Activated T-cell treated with anti-CD3 and anti-CD28 coated beads, Interleukin-2, amount 50 U/mL, for 24 hours (primary cell): ENCODE results near the gene VPS51.

Experiments
- DNase-seq: peaks from one replicate; pipeline ENCODE4 v3.0.0-alpha.2; 2020
- H3K27ac Mint-ChIP-seq: 2 replicates; pipeline ENCODE4 v1.8.0; 2020; ENCODE audit warnings: mild to moderate bottlenecking, mixed read lengths
- H3K27me3 Mint-ChIP-seq: 2 replicates; pipeline ENCODE4 v1.8.0; 2020; ENCODE audit warnings: mixed read lengths
- H3K36me3 Mint-ChIP-seq: 2 replicates; pipeline ENCODE4 v1.8.0; 2020; ENCODE audit warnings: low read depth, mixed read lengths
- H3K4me1 Mint-ChIP-seq: 2 replicates; pipeline ENCODE4 v1.8.0; 2020; ENCODE audit warnings: low read depth, mixed read lengths
- H3K4me3 Mint-ChIP-seq: 2 replicates; pipeline ENCODE4 v1.8.0; 2020; ENCODE audit warnings: mild to moderate bottlenecking, moderate library complexity, mixed read lengths
- H3K9me3 Mint-ChIP-seq: 2 replicates; pipeline ENCODE4 v1.8.0; 2020; ENCODE audit warnings: mixed read lengths

VPS51 gene

GRCh38 chr11:65085446-65085845 is 10.6 kb upstream of the VPS51 start:
- H3K27ac Mint-ChIP-seq: peak overlapping the region; percentile 99
- H3K9me3 Mint-ChIP-seq: no peaks in the 10 kb centered on the region
- peak overlapping the region; percentile 99 for H3K4me3 Mint-ChIP-seq
- no peaks in the 10 kb centered on the region for H3K27me3 Mint-ChIP-seq
- peaks cover 37% of the 10 kb centered on the region for H3K4me1 Mint-ChIP-seq
- no peak for DNase-seq
- peaks cover 91% of the 10 kb centered on the region for H3K36me3 Mint-ChIP-seq

- H3K27ac Mint-ChIP-seq: no peak overlapping the region
- no peaks in the 10 kb centered on the region for H3K9me3 Mint-ChIP-seq
- no peak overlapping the region for H3K4me3 Mint-ChIP-seq
- DNase-seq: no peak
- peaks cover 79% of the 10 kb centered on the region for H3K36me3 Mint-ChIP-seq
- H3K4me1 Mint-ChIP-seq: peaks cover 28% of the 10 kb centered on the region
- no peaks in the 10 kb centered on the region for H3K27me3 Mint-ChIP-seq
Observed at GRCh38 chr11:65086809-65087208, 9.2 kb upstream of the VPS51 start.

- Mint-ChIP-seq H3K9me3 (no peaks in the 10 kb centered on the region), H3K4me1 (peaks cover 25% of the 10 kb centered on the region), H3K36me3 (peaks cover 75% of the 10 kb centered on the region), H3K27me3 (no peaks in the 10 kb centered on the region), H3K4me3 (no peak overlapping the region), H3K27ac (peak overlapping the region; percentile 33)
- DNase-seq: no peak
Observed at GRCh38 chr11:65087216-65087615, 8.8 kb upstream of the VPS51 start.

GRCh38 chr11:65087827-65088226 is 8.2 kb upstream of the VPS51 start:
- no peaks in the 10 kb centered on the region for H3K9me3 Mint-ChIP-seq
- H3K36me3 Mint-ChIP-seq: peaks cover 69% of the 10 kb centered on the region
- H3K27ac Mint-ChIP-seq: no peak overlapping the region
- H3K27me3 Mint-ChIP-seq: no peaks in the 10 kb centered on the region
- peaks cover 20% of the 10 kb centered on the region for H3K4me1 Mint-ChIP-seq
- no peak overlapping the region for H3K4me3 Mint-ChIP-seq
- no peak for DNase-seq

DNA sequence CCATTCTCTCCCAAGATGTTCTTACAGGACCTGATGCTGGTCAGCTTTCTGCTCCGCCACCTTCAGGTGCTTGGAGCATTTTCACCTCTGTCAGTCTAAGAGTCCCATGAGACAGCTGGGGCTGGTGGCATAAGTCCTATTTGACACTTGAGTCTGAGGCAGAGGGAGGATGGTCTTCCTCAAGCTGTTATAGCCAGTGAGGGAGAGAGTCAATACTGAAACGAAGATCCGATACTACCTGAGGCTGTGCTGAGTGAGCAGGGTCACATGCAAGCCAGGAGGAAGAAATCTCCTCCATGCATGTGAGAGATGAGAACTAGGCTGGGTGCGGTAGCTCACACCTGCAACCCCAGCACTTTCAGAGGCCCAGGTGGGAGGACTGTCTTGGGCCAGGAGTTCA is 6.4 kb upstream of the VPS51 start:
- Mint-ChIP-seq H3K27ac (no peak overlapping the region), H3K9me3 (no peaks in the 10 kb centered on the region), H3K36me3 (peaks cover 51% of the 10 kb centered on the region), H3K4me3 (no peak overlapping the region), H3K27me3 (no peaks in the 10 kb centered on the region), H3K4me1 (peaks cover 13% of the 10 kb centered on the region)
- DNase-seq: no peak

GRCh38 chr11:65090628-65091027 is 5.4 kb upstream of the VPS51 start:
- Mint-ChIP-seq H3K36me3 (peaks cover 44% of the 10 kb centered on the region), H3K27me3 (no peaks in the 10 kb centered on the region), H3K4me1 (peaks cover 5% of the 10 kb centered on the region), H3K27ac (peak overlapping the region; percentile 19), H3K9me3 (no peaks in the 10 kb centered on the region), H3K4me3 (no peak overlapping the region)
- DNase-seq: no peak

GRCh38 chr11:65095427-65095826 is 587 bp upstream of the VPS51 start:
- no peak for DNase-seq
- Mint-ChIP-seq H3K27ac (peak overlapping the region; percentile 96), H3K9me3 (no peaks in the 10 kb centered on the region), H3K27me3 (no peaks in the 10 kb centered on the region), H3K4me1 (peaks cover 21% of the 10 kb centered on the region), H3K36me3 (peaks cover 30% of the 10 kb centered on the region), H3K4me3 (peak overlapping the region; percentile 92)

- Mint-ChIP-seq H3K27me3 (no peaks in the 10 kb centered on the region), H3K9me3 (no peaks in the 10 kb centered on the region), H3K36me3 (peaks cover 36% of the 10 kb centered on the region), H3K4me3 (peak overlapping the region; percentile 92), H3K4me1 (peaks cover 21% of the 10 kb centered on the region), H3K27ac (peak overlapping the region; percentile 96)
- no peak for DNase-seq
Observed at GRCh38 chr11:65096926-65097325, 912 bp downstream of the VPS51 start.

DNA sequence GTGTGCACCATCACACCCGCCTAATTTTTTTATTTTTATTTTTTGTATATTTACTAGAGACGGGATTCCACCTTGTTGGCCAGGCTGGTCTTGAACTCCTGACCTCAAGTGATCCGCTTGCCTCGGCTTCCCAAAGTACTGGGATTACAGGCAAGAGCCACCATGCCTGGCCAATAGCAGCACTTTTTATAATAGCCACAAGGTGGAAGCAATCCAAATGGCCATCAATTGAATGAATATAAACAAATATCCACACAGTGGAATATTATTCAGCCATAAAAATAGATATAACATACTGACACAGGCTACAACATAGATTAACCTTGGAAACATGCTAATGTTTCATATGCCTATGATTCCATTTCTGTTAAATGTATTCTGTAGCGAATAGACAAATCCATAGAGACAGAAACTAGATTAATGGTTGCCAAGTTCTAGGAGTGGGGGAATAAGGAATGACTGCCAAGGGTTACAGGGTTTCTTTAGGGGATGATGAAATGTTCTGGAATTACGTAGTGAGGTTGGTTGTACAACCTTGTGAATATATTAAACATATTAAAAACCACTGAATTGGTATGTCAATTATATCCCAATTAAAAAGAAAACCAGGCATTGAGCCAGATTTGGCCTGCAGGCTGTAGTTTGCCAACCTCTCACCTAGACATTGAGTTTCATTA is 4.8 kb downstream of the VPS51 start:
- Mint-ChIP-seq H3K4me3 (no peak overlapping the region), H3K4me1 (peaks cover 29% of the 10 kb centered on the region), H3K9me3 (no peaks in the 10 kb centered on the region), H3K27ac (no peak overlapping the region), H3K27me3 (no peaks in the 10 kb centered on the region), H3K36me3 (peaks cover 73% of the 10 kb centered on the region)
- no peak for DNase-seq

GRCh38 chr11:65102142-65103095 is 6.4 kb downstream of the VPS51 start:
- H3K36me3 Mint-ChIP-seq: peaks cover 76% of the 10 kb centered on the region
- peak overlapping the region; percentile 18 for H3K27ac Mint-ChIP-seq
- no peaks in the 10 kb centered on the region for H3K27me3 Mint-ChIP-seq
- DNase-seq: no peak
- H3K4me1 Mint-ChIP-seq: peaks cover 24% of the 10 kb centered on the region
- H3K9me3 Mint-ChIP-seq: no peaks in the 10 kb centered on the region
- no peak overlapping the region for H3K4me3 Mint-ChIP-seq

DNA sequence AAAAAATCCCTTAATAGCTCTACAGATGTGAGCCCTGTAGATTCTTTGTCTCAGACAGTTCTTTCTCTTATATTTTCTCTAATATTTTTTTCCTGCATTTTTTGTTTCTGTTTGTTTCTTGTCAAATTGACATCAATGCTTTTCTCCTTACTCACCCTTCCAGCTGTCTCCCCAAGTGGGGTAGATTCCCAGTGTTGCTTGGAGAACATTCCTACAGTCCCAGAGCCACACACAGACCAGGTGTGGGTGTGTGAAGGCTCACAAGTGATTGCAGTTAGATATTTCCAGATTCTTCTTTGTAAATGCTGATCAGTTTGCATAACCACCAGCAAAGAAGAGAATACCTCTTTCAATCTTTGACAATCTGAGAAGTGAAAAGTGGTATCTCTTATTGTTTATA is 7.5 kb downstream of the VPS51 start:
- Mint-ChIP-seq H3K27ac (peak overlapping the region; percentile 65), H3K27me3 (no peaks in the 10 kb centered on the region), H3K9me3 (no peaks in the 10 kb centered on the region), H3K4me3 (no peak overlapping the region), H3K4me1 (peaks cover 19% of the 10 kb centered on the region), H3K36me3 (peaks cover 74% of the 10 kb centered on the region)
- no peak for DNase-seq

DNA sequence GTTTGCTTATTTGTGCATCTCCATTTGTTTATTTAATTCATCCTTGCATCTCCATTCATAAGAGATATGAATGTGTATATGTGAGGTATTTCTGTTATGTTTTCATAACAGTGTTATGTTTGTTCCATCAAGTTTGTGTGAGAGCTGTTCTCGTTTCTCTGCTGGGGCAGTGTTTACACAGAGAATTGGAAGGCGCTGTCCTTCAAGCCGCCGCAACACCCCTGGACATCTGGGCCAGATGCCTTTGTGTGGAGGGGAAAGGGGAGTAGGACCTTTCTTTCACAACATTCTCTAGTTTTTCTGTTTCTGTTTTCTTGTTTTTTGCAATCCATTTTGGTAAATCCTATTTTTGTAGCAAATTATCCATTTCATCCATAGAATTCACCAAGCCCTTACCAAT is 8.6 kb downstream of the VPS51 start:
- H3K9me3 Mint-ChIP-seq: no peaks in the 10 kb centered on the region
- no peaks in the 10 kb centered on the region for H3K27me3 Mint-ChIP-seq
- H3K27ac Mint-ChIP-seq: peak overlapping the region; percentile 18
- H3K4me1 Mint-ChIP-seq: peaks cover 15% of the 10 kb centered on the region
- no peak overlapping the region for H3K4me3 Mint-ChIP-seq
- no peak for DNase-seq
- peaks cover 75% of the 10 kb centered on the region for H3K36me3 Mint-ChIP-seq

DNA sequence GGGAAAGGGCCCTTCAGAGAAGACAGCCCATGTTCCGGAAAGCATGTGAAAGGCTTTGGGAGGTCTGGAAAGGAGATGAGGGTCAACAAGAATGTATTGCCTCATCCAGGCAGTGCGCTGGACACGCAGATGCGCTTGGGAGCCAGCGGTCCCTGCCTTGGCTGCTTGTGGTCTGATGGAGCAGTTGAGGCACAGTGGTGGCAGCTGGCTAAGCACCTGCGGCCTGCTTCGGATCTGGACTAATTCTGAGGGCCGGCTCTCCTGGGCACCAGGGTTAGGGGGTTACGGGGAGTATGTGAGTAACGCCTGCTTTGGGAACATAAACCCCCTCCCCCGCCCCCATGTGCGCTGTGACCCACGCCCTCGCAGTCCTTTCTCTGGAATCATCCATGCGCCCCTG is 11.1 kb downstream of the VPS51 start:
- no peaks in the 10 kb centered on the region for H3K27me3 Mint-ChIP-seq
- H3K27ac Mint-ChIP-seq: peak overlapping the region; percentile 16
- H3K4me3 Mint-ChIP-seq: no peak overlapping the region
- no peak for DNase-seq
- peaks cover 80% of the 10 kb centered on the region for H3K36me3 Mint-ChIP-seq
- H3K9me3 Mint-ChIP-seq: no peaks in the 10 kb centered on the region
- peaks cover 36% of the 10 kb centered on the region for H3K4me1 Mint-ChIP-seq

- H3K4me3 Mint-ChIP-seq: no peak overlapping the region
- H3K9me3 Mint-ChIP-seq: no peaks in the 10 kb centered on the region
- peaks cover 72% of the 10 kb centered on the region for H3K36me3 Mint-ChIP-seq
- no peak overlapping the region for H3K27ac Mint-ChIP-seq
- H3K27me3 Mint-ChIP-seq: no peaks in the 10 kb centered on the region
- peaks cover 38% of the 10 kb centered on the region for H3K4me1 Mint-ChIP-seq
- DNase-seq: no peak
Observed at GRCh38 chr11:65107751-65108468, 11.9 kb downstream of the VPS51 start.
